ENCODE measurements around the gene SLC15A1. TPM values are rescaled to one million over a fixed set of nuclear protein-coding genes. Genes with fewer than 3 reads are reported as not detected.

The SLC15A1 gene
- total and polyA plus RNA-seq, 4 donors = 5.8 to 19.7 (median 11.6) TPM

DNA sequence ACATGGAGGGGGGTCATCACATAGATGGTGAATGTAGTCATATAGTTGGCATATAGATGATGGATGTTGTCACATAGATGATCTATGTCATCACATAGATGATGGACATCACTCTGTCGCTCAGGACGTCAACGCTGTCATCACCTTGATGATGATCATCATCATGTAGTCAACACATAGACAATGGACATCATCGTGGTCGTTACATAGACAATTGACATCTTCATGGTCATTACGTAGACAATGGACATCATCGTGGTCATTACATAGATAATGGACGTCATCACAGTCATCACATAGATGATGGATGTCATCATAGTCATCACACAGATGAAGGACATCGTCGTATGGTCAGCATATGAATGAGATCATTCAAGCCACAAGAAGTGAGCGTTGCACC, 28.6 kb upstream of the SLC15A1 start:
- H3K27ac ChIP-seq (ENCODE audit: low read depth in 1 of 2, low read length in 2 of 2) = no peak overlapping the region
- TF ChIP-seq, protein P1, sequence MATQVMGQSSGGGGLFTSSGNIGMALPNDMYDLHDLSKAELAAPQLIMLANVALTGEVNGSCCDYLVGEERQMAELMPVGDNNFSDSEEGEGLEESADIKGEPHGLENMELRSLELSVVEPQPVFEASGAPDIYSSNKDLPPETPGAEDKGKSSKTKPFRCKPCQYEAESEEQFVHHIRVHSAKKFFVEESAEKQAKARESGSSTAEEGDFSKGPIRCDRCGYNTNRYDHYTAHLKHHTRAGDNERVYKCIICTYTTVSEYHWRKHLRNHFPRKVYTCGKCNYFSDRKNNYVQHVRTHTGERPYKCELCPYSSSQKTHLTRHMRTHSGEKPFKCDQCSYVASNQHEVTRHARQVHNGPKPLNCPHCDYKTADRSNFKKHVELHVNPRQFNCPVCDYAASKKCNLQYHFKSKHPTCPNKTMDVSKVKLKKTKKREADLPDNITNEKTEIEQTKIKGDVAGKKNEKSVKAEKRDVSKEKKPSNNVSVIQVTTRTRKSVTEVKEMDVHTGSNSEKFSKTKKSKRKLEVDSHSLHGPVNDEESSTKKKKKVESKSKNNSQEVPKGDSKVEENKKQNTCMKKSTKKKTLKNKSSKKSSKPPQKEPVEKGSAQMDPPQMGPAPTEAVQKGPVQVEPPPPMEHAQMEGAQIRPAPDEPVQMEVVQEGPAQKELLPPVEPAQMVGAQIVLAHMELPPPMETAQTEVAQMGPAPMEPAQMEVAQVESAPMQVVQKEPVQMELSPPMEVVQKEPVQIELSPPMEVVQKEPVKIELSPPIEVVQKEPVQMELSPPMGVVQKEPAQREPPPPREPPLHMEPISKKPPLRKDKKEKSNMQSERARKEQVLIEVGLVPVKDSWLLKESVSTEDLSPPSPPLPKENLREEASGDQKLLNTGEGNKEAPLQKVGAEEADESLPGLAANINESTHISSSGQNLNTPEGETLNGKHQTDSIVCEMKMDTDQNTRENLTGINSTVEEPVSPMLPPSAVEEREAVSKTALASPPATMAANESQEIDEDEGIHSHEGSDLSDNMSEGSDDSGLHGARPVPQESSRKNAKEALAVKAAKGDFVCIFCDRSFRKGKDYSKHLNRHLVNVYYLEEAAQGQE (IDR thresholded peaks at IDR 0.05) = no peak
- TF ChIP-seq TAF1 (conservative IDR thresholded peaks at IDR 0.05) = no peak
- no peak for TF ChIP-seq HNF4G (IDR thresholded peaks at IDR 0.05)
- no peak for TF ChIP-seq FOXA2 (IDR thresholded peaks at IDR 0.05)
- no peak for TF ChIP-seq JUND (IDR thresholded peaks at IDR 0.05)
- TF ChIP-seq, protein P2, sequence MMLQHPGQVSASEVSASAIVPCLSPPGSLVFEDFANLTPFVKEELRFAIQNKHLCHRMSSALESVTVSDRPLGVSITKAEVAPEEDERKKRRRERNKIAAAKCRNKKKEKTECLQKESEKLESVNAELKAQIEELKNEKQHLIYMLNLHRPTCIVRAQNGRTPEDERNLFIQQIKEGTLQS (IDR thresholded peaks at IDR 0.05) = no peak
- no peak for TF ChIP-seq GABPA (IDR thresholded peaks at IDR 0.05 in 1 of 2, conservative IDR thresholded peaks at IDR 0.05 in 1 of 2)
- no peak for TF ChIP-seq SP1 (IDR thresholded peaks at IDR 0.05)
- TF ChIP-seq, protein P3, sequence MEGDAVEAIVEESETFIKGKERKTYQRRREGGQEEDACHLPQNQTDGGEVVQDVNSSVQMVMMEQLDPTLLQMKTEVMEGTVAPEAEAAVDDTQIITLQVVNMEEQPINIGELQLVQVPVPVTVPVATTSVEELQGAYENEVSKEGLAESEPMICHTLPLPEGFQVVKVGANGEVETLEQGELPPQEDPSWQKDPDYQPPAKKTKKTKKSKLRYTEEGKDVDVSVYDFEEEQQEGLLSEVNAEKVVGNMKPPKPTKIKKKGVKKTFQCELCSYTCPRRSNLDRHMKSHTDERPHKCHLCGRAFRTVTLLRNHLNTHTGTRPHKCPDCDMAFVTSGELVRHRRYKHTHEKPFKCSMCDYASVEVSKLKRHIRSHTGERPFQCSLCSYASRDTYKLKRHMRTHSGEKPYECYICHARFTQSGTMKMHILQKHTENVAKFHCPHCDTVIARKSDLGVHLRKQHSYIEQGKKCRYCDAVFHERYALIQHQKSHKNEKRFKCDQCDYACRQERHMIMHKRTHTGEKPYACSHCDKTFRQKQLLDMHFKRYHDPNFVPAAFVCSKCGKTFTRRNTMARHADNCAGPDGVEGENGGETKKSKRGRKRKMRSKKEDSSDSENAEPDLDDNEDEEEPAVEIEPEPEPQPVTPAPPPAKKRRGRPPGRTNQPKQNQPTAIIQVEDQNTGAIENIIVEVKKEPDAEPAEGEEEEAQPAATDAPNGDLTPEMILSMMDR (IDR thresholded peaks at IDR 0.05; ENCODE audit: low read depth, low read length, missing input control) = no peak
- no peak for TF ChIP-seq RXRA (IDR thresholded peaks at IDR 0.05)
- no peak for TF ChIP-seq FOXA1 (IDR thresholded peaks at IDR 0.05)
- TF ChIP-seq EGR1 (IDR thresholded peaks at IDR 0.05; ENCODE audit: low read depth in 2 of 2) = no peak
- no peak for TF ChIP-seq NR2F2 (IDR thresholded peaks at IDR 0.05)
- TF ChIP-seq HNF4A (conservative IDR thresholded peaks at IDR 0.05) = no peak
- TF ChIP-seq RAD21 (IDR thresholded peaks at IDR 0.05) = no peak

DNA sequence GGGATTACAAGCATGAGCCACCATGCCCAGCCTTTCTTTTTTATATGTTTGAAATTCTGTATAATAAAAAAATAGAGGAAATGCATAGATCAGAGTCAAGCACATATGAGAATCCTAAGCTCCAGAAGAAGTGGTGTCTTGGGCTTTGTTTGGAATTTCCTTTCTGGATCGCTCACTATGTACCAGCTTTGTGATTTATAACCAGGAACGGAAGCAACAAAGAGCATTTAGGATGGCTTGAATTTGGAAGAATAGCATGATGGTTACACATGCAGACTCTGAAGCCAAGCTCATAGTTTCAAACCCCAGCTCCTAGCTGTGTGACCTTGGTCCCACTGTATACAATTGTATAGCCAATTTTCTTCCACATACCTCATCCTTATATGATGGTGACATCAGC, 28.0 kb upstream of the SLC15A1 start:
- Histone ChIP-seq H3K27ac (ENCODE audit: low read depth in 1 of 2, low read length in 2 of 2) (no peak overlapping the region), H3K9ac (ENCODE audit: low read depth in 1 of 2, low read length in 2 of 2) (no peak overlapping the region), H3K36me3 (ENCODE audit: control insufficient read depth in 4 of 4, insufficient read depth in 3 of 4, low read depth in 1 of 4, low read length in 3 of 4) (no peaks in the 10 kb centered on the region), H3K4me3 (ENCODE audit: low read depth in 1 of 3, low read length in 3 of 3) (no peak overlapping the region), H3K4me1 (ENCODE audit: control insufficient read depth in 4 of 4, insufficient read depth in 4 of 4, low read length in 3 of 4) (peaks cover 0 to 3% (median 2%) of the 10 kb centered on the region in 4 donors), H3K9me3 (ENCODE audit: control insufficient read depth in 4 of 4, low read length in 3 of 4) (no peaks in the 10 kb centered on the region), H3K27me3 (ENCODE audit: control insufficient read depth in 4 of 4, insufficient read depth in 4 of 4, low read length in 3 of 4) (no peaks in the 10 kb centered on the region)
- DNase-seq (ENCODE audit: low spot score) = no peak
- WGBS = 81% methylated on average over 2 of the region's 2 CpGs
- TF ChIP-seq RXRA (IDR thresholded peaks at IDR 0.05) (no peak), NR2F2 (IDR thresholded peaks at IDR 0.05) (no peak), EGR1 (IDR thresholded peaks at IDR 0.05; ENCODE audit: low read depth in 2 of 2) (no peak), HNF4G (IDR thresholded peaks at IDR 0.05) (no peak), JUND (IDR thresholded peaks at IDR 0.05) (no peak), GABPA (IDR thresholded peaks at IDR 0.05 in 1 of 2, conservative IDR thresholded peaks at IDR 0.05 in 1 of 2) (no peak), YY1 (IDR thresholded peaks at IDR 0.05) (no peak), RAD21 (IDR thresholded peaks at IDR 0.05) (no peak), TAF1 (conservative IDR thresholded peaks at IDR 0.05) (no peak), HNF4A (conservative IDR thresholded peaks at IDR 0.05) (no peak)
- TF ChIP-seq, protein P3 (IDR thresholded peaks at IDR 0.05; ENCODE audit: low read depth, low read length, missing input control) = no peak
- TF ChIP-seq, protein P1 (IDR thresholded peaks at IDR 0.05) = no peak
- TF ChIP-seq, protein P2 (IDR thresholded peaks at IDR 0.05) = no peak
- TF ChIP-seq, protein P4, sequence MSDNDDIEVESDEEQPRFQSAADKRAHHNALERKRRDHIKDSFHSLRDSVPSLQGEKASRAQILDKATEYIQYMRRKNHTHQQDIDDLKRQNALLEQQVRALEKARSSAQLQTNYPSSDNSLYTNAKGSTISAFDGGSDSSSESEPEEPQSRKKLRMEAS (IDR thresholded peaks at IDR 0.05) = no peak

More for the DNA sequence above, 28.6 kb upstream of the SLC15A1 start:
- peaks cover 0 to 9% (median 6%) of the 10 kb centered on the region in 4 donors for H3K4me1 ChIP-seq (ENCODE audit: control insufficient read depth in 4 of 4, insufficient read depth in 4 of 4, low read length in 3 of 4)
- no peaks in the 10 kb centered on the region for H3K36me3 ChIP-seq (ENCODE audit: control insufficient read depth in 4 of 4, insufficient read depth in 3 of 4, low read depth in 1 of 4, low read length in 3 of 4)
- no peak overlapping the region for H3K9ac ChIP-seq (ENCODE audit: low read depth in 1 of 2, low read length in 2 of 2)
- H3K27me3 ChIP-seq (ENCODE audit: control insufficient read depth in 4 of 4, insufficient read depth in 4 of 4, low read length in 3 of 4) = no peaks in the 10 kb centered on the region
- DNase-seq (ENCODE audit: low spot score) = no peak
- H3K4me3 ChIP-seq (ENCODE audit: low read depth in 1 of 3, low read length in 3 of 3) = no peak overlapping the region
- no peaks in the 10 kb centered on the region for H3K9me3 ChIP-seq (ENCODE audit: control insufficient read depth in 4 of 4, low read length in 3 of 4)
- WGBS = 91% methylated on average over 11 of the region's 11 CpGs

All from liver (tissue), 9 donors.